Activated CD8-positive, alpha-beta memory T cell treated with anti-CD3 and anti-CD28 coated beads, Interleukin-2, amount 50 U/mL, for 1 hour (primary cell): Measurements from ENCODE around the gene STRADA.
"Not testable (repeated sequence)": the region's sequence is repeated elsewhere in the genome, so short reads cannot be mapped to it uniquely, and the experiment has no call there.

ENCODE experiments used
- DNase-seq: peaks from one replicate; pipeline ENCODE4 v3.0.0-alpha.2; 2020; ENCODE audit errors: extremely low read depth

The STRADA gene

GRCh38 chr17:63754046-63754445, 12.4 kb upstream of the STRADA start:
- no peak for DNase-seq

DNA sequence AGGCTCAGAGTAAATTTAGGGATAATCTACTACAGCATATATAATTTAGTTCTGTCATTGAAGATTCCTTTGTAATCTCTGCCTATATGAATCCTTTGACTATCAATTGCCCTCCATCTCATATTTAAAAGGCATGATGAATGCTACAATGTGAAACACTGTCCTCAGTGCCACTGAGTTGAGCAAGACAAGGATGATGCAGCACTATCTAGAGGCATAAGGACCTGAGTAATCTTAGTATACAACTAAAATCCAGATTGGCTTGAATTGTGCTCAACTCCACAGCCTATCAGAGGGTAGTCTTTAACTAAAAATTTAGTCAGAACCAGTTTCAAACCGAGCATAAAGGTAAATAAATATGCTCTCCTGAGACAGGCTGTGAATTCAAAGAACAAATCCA, 11.6 kb upstream of the STRADA start:
- DNase-seq: no peak

GRCh38 chr17:63752707-63753106, 11.1 kb upstream of the STRADA start:
- DNase-seq: no peak

DNA sequence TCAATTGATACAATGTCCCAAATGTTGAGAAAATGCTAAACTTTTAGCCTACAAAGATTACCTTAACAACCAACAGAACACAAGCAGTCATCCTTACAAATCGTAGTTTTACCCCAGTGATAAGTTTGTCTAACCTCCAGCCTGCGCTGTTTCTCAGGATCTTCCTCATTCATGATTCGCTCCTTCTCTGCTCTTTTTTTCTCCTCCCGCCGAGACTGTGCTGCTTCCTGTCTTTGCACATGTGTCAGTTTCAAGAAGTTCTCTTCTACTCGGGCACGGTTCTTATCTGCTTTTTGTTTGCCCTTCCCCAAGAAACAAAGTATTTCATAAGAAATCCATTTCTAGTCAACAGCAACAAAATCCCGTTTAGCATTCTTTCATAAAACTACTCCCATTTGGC, 10.2 kb upstream of the STRADA start:
- no peak for DNase-seq

GRCh38 chr17:63741143-63741407, 524 bp downstream of the STRADA start:
- DNase-seq: no peak

- DNase-seq: no peak
These were observed 996 bp downstream of the STRADA start for GRCh38 chr17:63740464-63741142.

- no peak for DNase-seq
These were observed 5.9 kb downstream of the STRADA start for GRCh38 chr17:63735691-63736090.

DNA sequence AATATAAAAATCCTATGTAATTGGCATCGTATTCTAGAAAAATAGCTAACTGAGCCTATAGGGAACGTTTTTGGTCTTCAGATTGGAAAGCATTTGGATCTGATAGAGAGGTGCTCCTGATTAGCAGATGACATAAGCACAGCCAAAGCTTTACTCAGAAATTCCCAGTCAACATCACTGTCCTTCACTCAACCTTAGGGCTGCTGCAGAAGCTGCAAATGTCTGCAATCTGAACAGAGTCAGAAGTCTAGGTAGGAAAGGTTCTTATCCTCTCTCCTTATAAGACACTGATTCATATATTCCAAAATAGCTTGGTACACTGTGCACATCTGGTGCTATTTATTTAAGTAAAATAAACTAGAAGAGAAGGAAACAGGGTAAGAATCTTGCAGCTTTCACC, 19.2 kb downstream of the STRADA start:
- no peak for DNase-seq

GRCh38 chr17:63720194-63720593, 21.4 kb downstream of the STRADA start:
- not testable (repeated sequence) for DNase-seq

DNA sequence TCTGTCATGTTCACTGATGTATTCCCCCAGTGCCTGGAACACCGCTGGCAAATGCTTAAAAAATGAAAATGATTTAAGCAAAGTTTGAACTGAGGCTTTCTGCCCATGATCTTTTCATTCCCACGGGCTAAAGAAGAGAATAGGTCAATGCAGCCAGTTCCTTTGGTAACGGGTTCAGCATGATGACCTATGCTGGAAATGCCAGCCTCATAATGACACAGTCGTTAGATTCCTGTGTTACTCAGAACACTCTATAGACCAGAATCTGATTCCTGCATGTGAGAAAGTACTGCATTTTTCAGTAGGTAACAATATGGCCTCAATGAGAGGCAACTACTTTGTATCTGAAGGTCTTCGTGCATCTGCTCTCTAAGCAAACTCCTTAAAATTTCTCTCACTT, 22.6 kb downstream of the STRADA start:
- DNase-seq: no peak

DNA sequence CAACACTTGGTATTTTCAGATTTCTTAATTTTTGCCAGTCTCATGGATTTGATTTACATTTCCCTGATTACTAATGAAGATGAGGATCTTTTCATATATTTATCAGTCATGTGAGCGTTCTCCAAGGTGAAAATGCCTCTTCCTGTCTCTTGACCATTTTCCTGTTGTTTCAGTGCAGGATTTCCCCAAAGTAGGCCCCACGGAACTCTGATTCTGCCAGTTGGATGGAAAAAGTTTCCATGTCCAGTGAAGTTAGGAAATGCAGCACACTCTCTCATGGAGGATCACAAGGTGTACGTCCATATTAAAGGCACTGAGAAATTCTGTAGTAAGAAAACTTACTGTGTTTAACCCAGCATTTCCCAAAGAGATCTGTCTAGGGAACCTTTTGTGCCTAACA, 25.2 kb downstream of the STRADA start:
- no peak for DNase-seq

GRCh38 chr17:63714550-63715277, 26.9 kb downstream of the STRADA start:
- no peak for DNase-seq

DNA sequence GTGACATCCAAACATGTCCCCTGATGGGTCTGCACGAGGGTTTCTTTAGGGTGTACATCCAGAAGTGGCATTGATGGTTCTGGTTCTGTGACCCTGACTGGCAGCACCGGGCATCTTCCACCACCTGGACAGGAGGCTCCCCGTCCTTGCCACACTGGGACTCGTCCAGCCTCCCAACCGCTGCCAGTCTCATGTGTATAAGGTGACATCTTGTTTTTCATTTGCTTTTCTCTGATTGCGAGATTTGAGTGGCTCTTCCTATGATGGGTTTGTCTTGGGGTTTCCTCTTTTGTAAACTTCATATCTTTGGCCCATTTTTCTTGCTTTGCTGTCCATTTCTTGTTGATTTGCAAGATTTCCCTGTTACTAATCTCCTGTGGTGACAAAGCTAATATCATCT, 32.5 kb downstream of the STRADA start:
- DNase-seq: no peak

- no peak for DNase-seq
These were observed 34.4 kb downstream of the STRADA start for GRCh38 chr17:63707151-63707550.

GRCh38 chr17:63706336-63707082, 35.1 kb downstream of the STRADA start:
- no peak for DNase-seq

DNA sequence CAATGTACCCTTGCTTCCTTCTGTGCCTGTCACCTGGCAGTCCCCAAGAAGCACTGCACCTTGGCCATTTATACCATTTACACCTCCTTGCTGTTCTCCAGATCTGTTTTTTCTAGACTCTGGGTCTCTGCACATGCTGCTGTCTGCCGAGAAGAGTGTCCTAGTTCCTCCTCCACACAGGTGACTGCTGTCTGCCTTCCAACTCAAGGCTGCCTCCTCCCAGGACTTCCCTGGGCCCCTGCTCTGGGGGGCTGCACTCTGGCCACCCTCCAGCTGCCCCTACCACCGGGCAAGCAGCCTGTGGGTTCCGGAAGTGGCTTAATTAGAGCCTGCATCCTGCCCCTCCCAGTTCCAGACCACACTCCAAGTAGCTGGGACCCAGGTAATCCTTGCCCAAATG, 35.9 kb downstream of the STRADA start:
- no peak for DNase-seq

DNA sequence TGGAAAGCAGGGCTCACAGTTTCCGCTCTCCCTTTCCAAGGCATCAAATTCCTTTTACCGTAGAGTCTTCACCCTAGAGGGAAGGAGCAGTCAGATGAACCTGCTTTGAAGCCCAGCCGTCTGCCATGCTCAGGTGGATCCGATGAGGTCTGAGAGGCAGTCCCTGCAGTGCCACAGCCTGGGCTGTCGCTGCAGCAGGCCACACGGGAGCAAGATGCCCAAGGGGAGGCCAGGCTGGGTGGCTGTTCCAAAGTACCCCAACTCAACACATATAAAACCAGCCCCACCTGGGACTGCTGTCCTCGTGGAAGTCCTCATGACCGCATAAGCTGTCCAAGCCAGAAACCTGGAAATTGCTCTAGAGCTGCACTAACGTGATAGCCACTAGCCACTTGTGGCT, 36.8 kb downstream of the STRADA start:
- DNase-seq: no peak

DNA sequence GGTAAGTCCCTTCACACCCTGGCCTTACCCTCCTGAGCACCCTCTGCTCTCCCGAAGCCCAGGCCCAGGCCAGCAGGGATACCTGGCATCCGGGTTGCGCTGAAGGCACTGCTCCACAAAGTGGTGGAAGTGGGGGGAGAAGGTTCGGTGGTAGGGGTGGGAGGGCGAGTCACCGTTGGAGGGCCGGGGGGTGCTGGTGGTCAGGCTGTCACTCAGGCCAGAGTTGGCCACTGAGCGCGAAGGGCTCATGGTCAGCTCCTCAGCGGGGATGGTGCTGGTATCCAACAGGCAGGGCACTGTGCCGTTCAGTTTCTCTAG, 37.4 kb downstream of the STRADA start:
- no peak for DNase-seq

DNA sequence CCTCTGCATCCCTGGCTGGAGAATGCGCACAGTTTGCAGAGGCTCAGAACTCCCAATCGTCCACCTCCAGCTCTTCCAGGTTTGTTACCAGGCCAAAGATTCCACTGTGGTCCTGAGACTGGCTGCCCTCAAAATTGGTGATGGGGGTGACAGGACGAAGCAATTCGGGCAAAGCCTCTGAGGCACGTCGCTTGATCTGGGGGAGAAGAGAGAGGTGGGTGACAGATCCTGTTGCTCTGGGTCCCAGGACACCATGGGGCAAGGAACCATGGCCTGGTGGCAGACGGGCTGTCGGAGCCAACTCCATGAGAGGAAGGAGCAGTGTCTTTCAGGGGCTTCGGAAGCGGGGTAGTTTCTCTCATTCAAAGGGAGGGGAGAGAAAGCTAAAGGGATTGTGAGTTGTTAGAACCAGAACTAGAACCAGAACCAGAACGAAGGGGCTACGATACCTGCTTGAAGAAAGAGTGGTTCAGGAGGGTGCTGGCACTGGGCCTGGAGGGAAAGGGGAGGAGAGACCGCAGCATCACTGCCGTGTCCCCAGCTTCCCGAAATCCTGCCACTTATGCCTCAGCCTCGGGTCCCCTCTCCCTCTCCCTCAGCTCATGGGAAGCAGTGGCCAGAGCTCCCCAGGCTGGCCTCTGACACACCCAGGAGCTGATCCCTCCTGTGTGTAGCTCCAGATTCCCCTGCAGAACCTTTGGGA, 37.9 kb downstream of the STRADA start:
- no peak for DNase-seq

GRCh38 chr17:63703029-63703428, 38.6 kb downstream of the STRADA start:
- DNase-seq: no peak

GRCh38 chr17:63702721-63703015, 38.9 kb downstream of the STRADA start:
- DNase-seq: no peak

GRCh38 chr17:63701868-63702720, 39.5 kb downstream of the STRADA start:
- DNase-seq: no peak
